ENCODE results near the gene HNRNPUL2.

Gene HNRNPUL2

DNA sequence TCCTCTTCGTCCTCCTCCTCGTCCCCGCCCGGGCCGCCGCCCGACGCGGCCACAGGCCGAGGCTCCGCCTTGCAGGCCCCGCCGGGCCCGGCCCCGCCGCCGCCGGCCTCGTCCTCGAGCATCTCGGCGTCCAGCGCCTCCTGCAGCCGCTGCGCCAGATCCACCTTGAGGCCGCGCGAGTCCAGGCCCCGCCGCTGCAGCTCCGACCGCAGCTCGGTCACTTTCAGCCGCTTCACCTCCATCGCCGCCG lies 417 bp downstream of the HNRNPUL2 start:
- Histone ChIP-seq H3K4me3 (replicated peaks; ENCODE audit: low read depth, low read length) (peak overlapping the region; percentile 94), H3K36me3 (ENCODE audit: control insufficient read depth, insufficient read depth, low read length) (peaks cover 17% of the 10 kb centered on the region), H3K27me3 (replicated peaks; ENCODE audit: control insufficient read depth, insufficient read depth, low read length) (no peaks in the 10 kb centered on the region)
- DNase-seq (ENCODE audit: extremely low read depth, insufficient read length), result no peak
- no peak for TF ChIP-seq CTCF (IDR thresholded peaks at IDR 0.05; ENCODE audit: insufficient read depth, low read length, poor library complexity, severe bottlenecking)

DNA sequence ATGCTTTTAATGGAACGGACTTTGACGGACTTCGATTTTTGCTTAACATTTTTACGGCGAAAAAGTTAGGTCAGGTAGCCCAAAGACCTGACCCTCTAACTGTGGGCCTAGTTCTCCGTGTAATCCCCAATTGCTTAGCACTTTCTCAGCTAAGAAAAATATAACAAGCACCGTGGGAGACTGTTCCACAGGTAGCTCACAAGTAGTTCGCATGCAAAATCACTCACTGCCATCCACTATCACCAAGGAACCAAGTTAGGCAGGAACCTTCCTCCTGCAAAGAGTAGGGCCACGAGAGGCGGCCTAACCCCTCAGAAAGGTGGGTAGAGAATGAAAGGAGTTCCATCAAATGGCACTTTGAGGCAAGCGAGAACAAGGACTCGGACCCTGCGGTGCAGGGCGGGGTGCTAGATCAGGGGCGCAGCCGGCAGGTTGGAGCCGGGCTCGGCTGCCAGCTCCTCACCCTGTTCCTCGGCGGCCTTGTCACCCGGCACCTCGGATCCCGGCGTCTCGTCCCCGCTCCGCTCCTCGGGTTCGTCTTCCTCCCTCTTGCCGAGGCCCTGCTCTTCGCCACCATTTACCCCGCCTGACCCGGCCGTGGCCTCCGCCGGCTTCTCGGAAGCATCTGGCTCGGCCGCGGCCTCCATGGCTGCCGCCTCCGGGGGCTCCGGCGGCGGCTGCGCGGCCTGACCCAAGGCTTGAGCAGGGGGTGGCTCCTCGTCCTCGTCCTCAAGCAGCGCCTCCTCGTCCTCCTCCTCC lies 922 bp downstream of the HNRNPUL2 start:
- no peak for TF ChIP-seq CTCF (IDR thresholded peaks at IDR 0.05; ENCODE audit: insufficient read depth, low read length, poor library complexity, severe bottlenecking)
- Histone ChIP-seq H3K27me3 (replicated peaks; ENCODE audit: control insufficient read depth, insufficient read depth, low read length) (no peaks in the 10 kb centered on the region), H3K4me3 (replicated peaks; ENCODE audit: low read depth, low read length) (peak overlapping the region; percentile 94), H3K36me3 (ENCODE audit: control insufficient read depth, insufficient read depth, low read length) (peaks cover 20% of the 10 kb centered on the region)
- no peak for DNase-seq (ENCODE audit: extremely low read depth, insufficient read length)

DNA sequence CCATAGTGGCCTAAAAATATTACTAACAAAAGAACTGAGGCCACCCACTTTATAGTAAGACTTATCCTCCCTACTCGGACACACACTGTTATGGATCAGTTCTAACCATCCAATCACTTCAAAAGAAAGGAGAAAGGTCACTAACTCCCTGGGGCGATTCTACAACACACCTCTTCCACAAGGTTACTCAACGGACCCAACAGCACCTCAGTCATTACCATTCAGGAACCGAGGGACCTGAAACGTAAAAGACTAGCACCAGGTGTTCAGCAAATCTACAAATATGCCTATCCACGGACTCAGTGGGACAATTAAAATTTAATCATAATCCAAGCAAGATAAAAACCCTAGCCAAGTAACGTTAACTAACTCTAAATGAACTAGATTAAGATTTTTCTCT lies 1.6 kb downstream of the HNRNPUL2 start:
- no peak for TF ChIP-seq CTCF (IDR thresholded peaks at IDR 0.05; ENCODE audit: insufficient read depth, low read length, poor library complexity, severe bottlenecking)
- peaks cover 22% of the 10 kb centered on the region for H3K36me3 ChIP-seq (ENCODE audit: control insufficient read depth, insufficient read depth, low read length)
- no peak for DNase-seq (ENCODE audit: extremely low read depth, insufficient read length)
- H3K27me3 ChIP-seq (replicated peaks; ENCODE audit: control insufficient read depth, insufficient read depth, low read length), result no peaks in the 10 kb centered on the region
- peak overlapping the region; percentile 94 for H3K4me3 ChIP-seq (replicated peaks; ENCODE audit: low read depth, low read length)

- no peak for DNase-seq (ENCODE audit: extremely low read depth, insufficient read length)
- peak overlapping the region; percentile 9; the same call in 1 of the 2 replicates for H3K4me3 ChIP-seq (replicated peaks; ENCODE audit: low read depth, low read length)
- TF ChIP-seq CTCF (IDR thresholded peaks at IDR 0.05; ENCODE audit: insufficient read depth, low read length, poor library complexity, severe bottlenecking), result no peak
Measured at GRCh38 chr11:62724171-62724570, 3.1 kb downstream of the HNRNPUL2 start.

GRCh38 chr11:62721994-62722393 lies 5.3 kb downstream of the HNRNPUL2 start:
- peaks cover 33% of the 10 kb centered on the region for H3K36me3 ChIP-seq (ENCODE audit: control insufficient read depth, insufficient read depth, low read length)

More at GRCh38 chr11:62724171-62724570, 3.1 kb downstream of the HNRNPUL2 start:
- peaks cover 24% of the 10 kb centered on the region for H3K36me3 ChIP-seq (ENCODE audit: control insufficient read depth, insufficient read depth, low read length)
- no peaks in the 10 kb centered on the region for H3K27me3 ChIP-seq (replicated peaks; ENCODE audit: control insufficient read depth, insufficient read depth, low read length)

More at GRCh38 chr11:62721994-62722393, 5.3 kb downstream of the HNRNPUL2 start:
- H3K27me3 ChIP-seq (replicated peaks; ENCODE audit: control insufficient read depth, insufficient read depth, low read length), result no peaks in the 10 kb centered on the region
- no peak for DNase-seq (ENCODE audit: extremely low read depth, insufficient read length)
- H3K4me3 ChIP-seq (replicated peaks; ENCODE audit: low read depth, low read length), result no peak overlapping the region
- no peak for TF ChIP-seq CTCF (IDR thresholded peaks at IDR 0.05; ENCODE audit: insufficient read depth, low read length, poor library complexity, severe bottlenecking)
